CD4-positive, alpha-beta memory T cell (primary cell): ENCODE data around the gene ZNF423. TPM values are rescaled to one million over a fixed set of nuclear protein-coding genes. Genes with fewer than 3 reads are reported as not detected.

Source experiments
- CTCF ChIA-PET: fragments of 350-600 bp; sonication (Branson Sonifier 250); formaldehyde crosslinking; loops from one replicate; lab custom pipeline; 2021; ENCODE audit warnings: inconsistent platforms; ENCODE audit not compliant: partially characterized antibody; lab: Charles Lee
- POLR2A ChIA-PET: fragments of 350-600 bp; sonication (Branson Sonifier 250); formaldehyde crosslinking; loops from one replicate; lab custom pipeline; 2021; ENCODE audit not compliant: partially characterized antibody; lab: Charles Lee
- DNase-seq, 5 donors: peaks; one replicate each; pipeline versions ENCODE4 v3.0.0 to v3.0.0-alpha.2; 2020 to 2022; ENCODE audit warnings: mixed read lengths in 1 of 5
- H3K27ac ChIP-seq: one replicate; pipeline ENCODE4 v1.7.0; 2013; ENCODE audit warnings: low read depth, low read length
- H3K27me3 ChIP-seq: 2 replicates; pipeline ENCODE4 v1.7.0; 2013; ENCODE audit warnings: mild to moderate bottlenecking, low read length, moderate library complexity; ENCODE audit not compliant: insufficient read depth
- H3K36me3 ChIP-seq: 2 replicates; pipeline ENCODE4 v1.7.0; 2013; ENCODE audit warnings: mild to moderate bottlenecking, low read length, moderate library complexity; ENCODE audit not compliant: insufficient read depth
- H3K4me1 ChIP-seq: 2 replicates; pipeline ENCODE4 v1.7.0; 2013; ENCODE audit warnings: mild to moderate bottlenecking, low read length, moderate library complexity; ENCODE audit not compliant: insufficient read depth
- H3K4me3 ChIP-seq, 2 donors: one replicate each; pipeline ENCODE4 v1.7.0; 2013; ENCODE audit warnings: low read length in 2 of 2, mild to moderate bottlenecking in 1 of 2
- H3K9me3 ChIP-seq, 2 donors: one replicate each; pipeline ENCODE4 v1.7.0; 2013; ENCODE audit warnings: low read length in 2 of 2, control low read depth in 1 of 2; ENCODE audit not compliant: control insufficient read depth in 1 of 2
- H3K27ac Mint-ChIP-seq, 7 donors: one replicate each; pipeline ENCODE4 v1.8.0; 2020 to 2021; ENCODE audit warnings: mixed read lengths in 7 of 7, mild to moderate bottlenecking in 6 of 7, inconsistent platforms in 3 of 7, moderate library complexity in 3 of 7
- H3K27me3 Mint-ChIP-seq, 2 donors: one replicate each; pipeline ENCODE4 v1.8.0; 2020 to 2021; ENCODE audit warnings: mixed read lengths in 2 of 2
- H3K36me3 Mint-ChIP-seq, 2 donors: one replicate each; pipeline ENCODE4 v1.8.0; 2020 to 2021; ENCODE audit warnings: mixed read lengths in 2 of 2, inconsistent platforms in 1 of 2, mild to moderate bottlenecking in 1 of 2
- H3K4me1 Mint-ChIP-seq, 4 donors: one replicate each; pipeline ENCODE4 v1.8.0; 2020 to 2021; ENCODE audit warnings: mixed read lengths in 4 of 4, mild to moderate bottlenecking in 1 of 4
- H3K4me3 Mint-ChIP-seq, 8 donors: one replicate each; pipeline ENCODE4 v1.8.0; 2020 to 2021; ENCODE audit warnings: mixed read lengths in 8 of 8, mild to moderate bottlenecking in 7 of 8, moderate library complexity in 6 of 8, inconsistent platforms in 3 of 8
- H3K9me3 Mint-ChIP-seq, 8 donors: one replicate each; pipeline ENCODE4 v1.8.0; 2020 to 2021; ENCODE audit warnings: mixed read lengths in 8 of 8, mild to moderate bottlenecking in 5 of 8, inconsistent platforms in 3 of 8, moderate library complexity in 1 of 8
- intact Hi-C: fragments of 100-400 bp; cut with micrococcal nuclease; formaldehyde crosslinking; loops from one replicate; pipeline ENCODE4 v1.15.1; 2023
- polyA plus RNA-seq, 2 donors: library from polyadenylated mRNA; unstranded; fragments of 300-500 nt; fragmentation: Illumina TruSeq; gene quantifications; one replicate each; pipeline ENCODE4 v1.2.3, GENCODE V29; 2021
- total RNA-seq, 2 experiments: library from RNA; stranded (reverse); gene quantifications; one replicate each; pipeline ENCODE4 v1.2.3, GENCODE V29; 2021

The ZNF423 gene
- total and polyA plus RNA-seq, 4 experiments from 2014 or later, result not detected

GRCh38 chr16:49727611-49728010 is 128.3 kb downstream of the ZNF423 start:
- no peaks in the 10 kb centered on the region for H3K27me3 ChIP-seq
- H3K27ac Mint-ChIP-seq, result no peak overlapping the region
- no peak overlapping the region for H3K4me3 Mint-ChIP-seq
- ChIA-PET CTCF (no interaction called here), POLR2A (no interaction called here)
- no peaks in the 10 kb centered on the region for H3K9me3 ChIP-seq
- no peaks in the 10 kb centered on the region for H3K4me1 Mint-ChIP-seq
- intact Hi-C loops, result no loop called here
- peaks cover 0 to 16% (median 10%) of the 10 kb centered on the region in 8 donors for H3K9me3 Mint-ChIP-seq
- H3K36me3 ChIP-seq, result no peaks in the 10 kb centered on the region
- peaks cover 0 to 2% of the 10 kb centered on the region in 2 donors for H3K27me3 Mint-ChIP-seq
- no peak overlapping the region for H3K4me3 ChIP-seq
- H3K27ac ChIP-seq, result no peak overlapping the region
- H3K36me3 Mint-ChIP-seq, result no peaks in the 10 kb centered on the region
- no peak for DNase-seq
- H3K4me1 ChIP-seq, result no peaks in the 10 kb centered on the region

- Mint-ChIP-seq H3K9me3 (peaks cover 0 to 16% (median 10%) of the 10 kb centered on the region in 8 donors), H3K27me3 (peaks cover 0 to 2% of the 10 kb centered on the region in 2 donors), H3K36me3 (no peaks in the 10 kb centered on the region), H3K4me1 (no peaks in the 10 kb centered on the region), H3K27ac (no peak overlapping the region), H3K4me3 (no peak overlapping the region)
- intact Hi-C loops, result no loop called here
- no peaks in the 10 kb centered on the region for H3K36me3 ChIP-seq
- no peaks in the 10 kb centered on the region for H3K4me1 ChIP-seq
- no peak for DNase-seq
- ChIA-PET CTCF (no interaction called here), POLR2A (no interaction called here)
- no peaks in the 10 kb centered on the region for H3K9me3 ChIP-seq
- H3K27ac ChIP-seq, result no peak overlapping the region
- no peak overlapping the region for H3K4me3 ChIP-seq
- no peaks in the 10 kb centered on the region for H3K27me3 ChIP-seq
These were observed 129.8 kb downstream of the ZNF423 start for GRCh38 chr16:49726155-49726554.

GRCh38 chr16:49725651-49726050 is 130.3 kb downstream of the ZNF423 start:
- POLR2A ChIA-PET, result no interaction called here
- DNase-seq, result no peak

GRCh38 chr16:49724774-49725173 is 131.1 kb downstream of the ZNF423 start:
- Histone ChIP-seq H3K4me1 (no peaks in the 10 kb centered on the region), H3K9me3 (no peaks in the 10 kb centered on the region), H3K36me3 (no peaks in the 10 kb centered on the region), H3K4me3 (no peak overlapping the region), H3K27me3 (no peaks in the 10 kb centered on the region), H3K27ac (no peak overlapping the region)
- no peaks in the 10 kb centered on the region for H3K36me3 Mint-ChIP-seq
- H3K4me1 Mint-ChIP-seq, result no peaks in the 10 kb centered on the region
- CTCF ChIA-PET, result interaction anchor here (1.3 kb wide), 1 partner anchor 16 kb away, joined by 3 read pairs; no protein-coding TSS in a partner anchor
- peaks cover 0 to 2% of the 10 kb centered on the region in 2 donors for H3K27me3 Mint-ChIP-seq
- POLR2A ChIA-PET, result no interaction called here
- peaks cover 0 to 8% (median 3%) of the 10 kb centered on the region in 8 donors for H3K9me3 Mint-ChIP-seq
- H3K27ac Mint-ChIP-seq, result no peak overlapping the region
- intact Hi-C loops, result no loop called here
- no peak for DNase-seq
- H3K4me3 Mint-ChIP-seq, result no peak overlapping the region

More at GRCh38 chr16:49725651-49726050, 130.3 kb downstream of the ZNF423 start:
- Mint-ChIP-seq H3K9me3 (peaks cover 0 to 11% (median 7%) of the 10 kb centered on the region in 8 donors), H3K4me3 (no peak overlapping the region), H3K27me3 (peaks cover 0 to 2% of the 10 kb centered on the region in 2 donors), H3K4me1 (no peaks in the 10 kb centered on the region), H3K27ac (no peak overlapping the region), H3K36me3 (no peaks in the 10 kb centered on the region)
- CTCF ChIA-PET, result interaction anchor here (1.3 kb wide), 1 partner anchor 15 kb away, joined by 3 read pairs; no protein-coding TSS in a partner anchor
- Histone ChIP-seq H3K36me3 (no peaks in the 10 kb centered on the region), H3K4me3 (no peak overlapping the region), H3K27me3 (no peaks in the 10 kb centered on the region), H3K9me3 (no peaks in the 10 kb centered on the region), H3K27ac (no peak overlapping the region), H3K4me1 (no peaks in the 10 kb centered on the region)
- intact Hi-C loops, result no loop called here

GRCh38 chr16:49723310-49723709 is 132.6 kb downstream of the ZNF423 start:
- H3K36me3 Mint-ChIP-seq, result no peaks in the 10 kb centered on the region
- CTCF ChIA-PET, result no interaction called here
- peaks cover 0 to 7% (median 0%) of the 10 kb centered on the region in 8 donors for H3K9me3 Mint-ChIP-seq

GRCh38 chr16:49720225-49720624 is 135.7 kb downstream of the ZNF423 start:
- H3K4me3 Mint-ChIP-seq, result no peak overlapping the region
- POLR2A ChIA-PET, result no interaction called here
- intact Hi-C loops, result no loop called here

More at GRCh38 chr16:49723310-49723709, 132.6 kb downstream of the ZNF423 start:
- Histone ChIP-seq H3K27ac (no peak overlapping the region), H3K4me3 (no peak overlapping the region), H3K27me3 (no peaks in the 10 kb centered on the region), H3K36me3 (no peaks in the 10 kb centered on the region), H3K9me3 (no peaks in the 10 kb centered on the region), H3K4me1 (no peaks in the 10 kb centered on the region)
- no peak overlapping the region for H3K27ac Mint-ChIP-seq
- intact Hi-C loops, result no loop called here
- peaks cover 0 to 4% of the 10 kb centered on the region in 2 donors for H3K27me3 Mint-ChIP-seq
- no peak for DNase-seq
- no peak overlapping the region for H3K4me3 Mint-ChIP-seq
- POLR2A ChIA-PET, result no interaction called here
- H3K4me1 Mint-ChIP-seq, result no peaks in the 10 kb centered on the region

GRCh38 chr16:49717689-49718088 is 138.2 kb downstream of the ZNF423 start:
- H3K4me1 ChIP-seq, result no peaks in the 10 kb centered on the region
- H3K27ac ChIP-seq, result no peak overlapping the region
- peaks cover 0 to 4% of the 10 kb centered on the region in 2 donors for H3K27me3 Mint-ChIP-seq
- no peaks in the 10 kb centered on the region for H3K27me3 ChIP-seq
- ChIA-PET CTCF (no interaction called here), POLR2A (no interaction called here)
- H3K9me3 Mint-ChIP-seq, result peaks cover 0 to 6% (median 0%) of the 10 kb centered on the region in 8 donors
- H3K4me1 Mint-ChIP-seq, result no peaks in the 10 kb centered on the region
- no peak overlapping the region for H3K4me3 ChIP-seq
- H3K27ac Mint-ChIP-seq, result no peak overlapping the region
- H3K36me3 ChIP-seq, result no peaks in the 10 kb centered on the region
- no peak for DNase-seq
- no peak overlapping the region for H3K4me3 Mint-ChIP-seq
- no peaks in the 10 kb centered on the region for H3K36me3 Mint-ChIP-seq
- intact Hi-C loops, result no loop called here
- no peaks in the 10 kb centered on the region for H3K9me3 ChIP-seq

More at GRCh38 chr16:49720225-49720624, 135.7 kb downstream of the ZNF423 start:
- peaks cover 0 to 4% (median 0%) of the 10 kb centered on the region in 8 donors for H3K9me3 Mint-ChIP-seq
- CTCF ChIA-PET, result no interaction called here
- Histone ChIP-seq H3K27me3 (no peaks in the 10 kb centered on the region), H3K36me3 (no peaks in the 10 kb centered on the region), H3K27ac (no peak overlapping the region), H3K4me3 (no peak overlapping the region), H3K4me1 (no peaks in the 10 kb centered on the region), H3K9me3 (no peaks in the 10 kb centered on the region)
- H3K27me3 Mint-ChIP-seq, result peaks cover 0 to 6% of the 10 kb centered on the region in 2 donors
- DNase-seq, result no peak
- H3K27ac Mint-ChIP-seq, result no peak overlapping the region
- H3K36me3 Mint-ChIP-seq, result no peaks in the 10 kb centered on the region
- H3K4me1 Mint-ChIP-seq, result no peaks in the 10 kb centered on the region
